ENCODE results near the gene KDM3B.

The KDM3B gene

GRCh38 chr5:138354387-138354786 is 1.9 kb downstream of the KDM3B start:
- no peak for DNase-seq (ENCODE audit: low read depth)
- TF ChIP-seq CTCF (IDR thresholded peaks at IDR 0.05; ENCODE audit: low read length, missing control alignments) = no peak
- peak overlapping the region; percentile 91 for H3K4me3 ChIP-seq (replicated peaks; ENCODE audit: low read depth, low read length)

GRCh38 chr5:138354926-138355378 is 2.5 kb downstream of the KDM3B start:
- no peak for TF ChIP-seq CTCF (IDR thresholded peaks at IDR 0.05; ENCODE audit: low read length, missing control alignments)
- H3K4me3 ChIP-seq (replicated peaks; ENCODE audit: low read depth, low read length) = peak overlapping the region; percentile 91
- peak; percentile 83 for DNase-seq (ENCODE audit: low read depth)

- no peak overlapping the region for H3K4me3 ChIP-seq (replicated peaks; ENCODE audit: low read depth, low read length)
- TF ChIP-seq CTCF (IDR thresholded peaks at IDR 0.05; ENCODE audit: low read length, missing control alignments) = no peak
- DNase-seq (ENCODE audit: low read depth) = no peak
Observed at GRCh38 chr5:138359621-138360020, 7.1 kb downstream of the KDM3B start.

GRCh38 chr5:138360941-138361452 is 8.5 kb downstream of the KDM3B start:
- no peak for DNase-seq (ENCODE audit: low read depth)
- no peak for TF ChIP-seq CTCF (IDR thresholded peaks at IDR 0.05; ENCODE audit: low read length, missing control alignments)
- H3K4me3 ChIP-seq (replicated peaks; ENCODE audit: low read depth, low read length) = no peak overlapping the region

GRCh38 chr5:138364576-138364975 is 12.1 kb downstream of the KDM3B start:
- no peak for DNase-seq (ENCODE audit: low read depth)
- TF ChIP-seq CTCF (IDR thresholded peaks at IDR 0.05; ENCODE audit: low read length, missing control alignments) = no peak
- no peak overlapping the region for H3K4me3 ChIP-seq (replicated peaks; ENCODE audit: low read depth, low read length)

- no peak for TF ChIP-seq CTCF (IDR thresholded peaks at IDR 0.05; ENCODE audit: low read length, missing control alignments)
- no peak overlapping the region for H3K4me3 ChIP-seq (replicated peaks; ENCODE audit: low read depth, low read length)
- DNase-seq (ENCODE audit: low read depth) = no peak
Observed at GRCh38 chr5:138366632-138367382, 14.3 kb downstream of the KDM3B start.

- peak; percentile 47 for DNase-seq (ENCODE audit: low read depth)
- no peak for TF ChIP-seq CTCF (IDR thresholded peaks at IDR 0.05; ENCODE audit: low read length, missing control alignments)
- no peak overlapping the region for H3K4me3 ChIP-seq (replicated peaks; ENCODE audit: low read depth, low read length)
Observed at GRCh38 chr5:138369261-138369660, 16.8 kb downstream of the KDM3B start.
